ENCODE measurements around the gene DEFB128. TPM values are rescaled to one million over a fixed set of nuclear protein-coding genes. Genes with fewer than 3 reads are reported as not detected.

Gene DEFB128
- total RNA-seq, 3 donors from 2014 or later (not counting 1 experiment from before 2014, with no cell fraction given): not detected

- Histone ChIP-seq H3K27me3 (ENCODE audit: control insufficient read depth, insufficient read depth, low read length) (peaks cover 24% of the 10 kb centered on the region), H3K27ac (ENCODE audit: low read length) (no peak overlapping the region), H3K36me3 (ENCODE audit: control insufficient read depth, insufficient read depth, low read length) (no peaks in the 10 kb centered on the region), H3K4me3 (ENCODE audit: low read length) (no peak overlapping the region), H3K9me3 (ENCODE audit: control insufficient read depth, insufficient read depth, low read length) (no peaks in the 10 kb centered on the region), H3K4me1 (ENCODE audit: control insufficient read depth, insufficient read depth, low read length) (no peaks in the 10 kb centered on the region)
- no CpG with 5 or more reads among the region's 2 CpGs for WGBS (ENCODE audit: insufficient coverage)
- ATAC-seq: no peak
- TF ChIP-seq CTCF (IDR thresholded peaks at IDR 0.05): no peak
- Mint-ChIP-seq H3K27ac (no peak overlapping the region), H3K27me3 (ENCODE audit: low read depth in 2 of 2) (peaks cover 31 to 89% of the 10 kb centered on the region in 2 donors), H3K9me3 (no peaks in the 10 kb centered on the region), H3K4me1 (no peaks in the 10 kb centered on the region), H3K4me3 (no peak overlapping the region), H3K36me3 (no peaks in the 10 kb centered on the region)
- intact Hi-C loops (cut with micrococcal nuclease): no loop called here
- DNase-seq: no peak
Observed at GRCh38 chr20:184288-184687, 5.2 kb downstream of the DEFB128 start.

GRCh38 chr20:168876-169275 is 20.6 kb downstream of the DEFB128 start:
- intact Hi-C loops (cut with micrococcal nuclease): no loop called here
- Histone ChIP-seq H3K27me3 (ENCODE audit: control insufficient read depth, insufficient read depth, low read length) (peaks cover 2% of the 10 kb centered on the region), H3K9me3 (ENCODE audit: control insufficient read depth, insufficient read depth, low read length) (no peaks in the 10 kb centered on the region), H3K27ac (ENCODE audit: low read length) (no peak overlapping the region), H3K36me3 (ENCODE audit: control insufficient read depth, insufficient read depth, low read length) (no peaks in the 10 kb centered on the region), H3K4me1 (ENCODE audit: control insufficient read depth, insufficient read depth, low read length) (no peaks in the 10 kb centered on the region), H3K4me3 (ENCODE audit: low read length) (no peak overlapping the region)
- no peak for TF ChIP-seq CTCF (IDR thresholded peaks at IDR 0.05)
- no peak overlapping the region for H3K4me3 Mint-ChIP-seq
- ATAC-seq (no peak), DNase-seq (no peak)
- H3K27ac Mint-ChIP-seq: no peak overlapping the region
- no peaks in the 10 kb centered on the region for H3K36me3 Mint-ChIP-seq
- H3K9me3 Mint-ChIP-seq: no peaks in the 10 kb centered on the region
- 73% methylated on average over 2 of the region's 2 CpGs for WGBS (ENCODE audit: insufficient coverage)
- no peaks in the 10 kb centered on the region for H3K4me1 Mint-ChIP-seq
- peaks cover 15 to 53% of the 10 kb centered on the region in 2 donors for H3K27me3 Mint-ChIP-seq (ENCODE audit: low read depth in 2 of 2)

GRCh38 chr20:164618-165017 is 24.9 kb downstream of the DEFB128 start:
- Histone ChIP-seq H3K9me3 (ENCODE audit: control insufficient read depth, insufficient read depth, low read length) (no peaks in the 10 kb centered on the region), H3K27ac (ENCODE audit: low read length) (no peak overlapping the region), H3K4me1 (ENCODE audit: control insufficient read depth, insufficient read depth, low read length) (no peaks in the 10 kb centered on the region), H3K27me3 (ENCODE audit: control insufficient read depth, insufficient read depth, low read length) (peaks cover 4% of the 10 kb centered on the region), H3K36me3 (ENCODE audit: control insufficient read depth, insufficient read depth, low read length) (no peaks in the 10 kb centered on the region), H3K4me3 (ENCODE audit: low read length) (no peak overlapping the region)
- no peaks in the 10 kb centered on the region for H3K4me1 Mint-ChIP-seq
- DNase-seq: no peak
- 72% methylated on average over 3 of the region's 3 CpGs for WGBS (ENCODE audit: insufficient coverage)
- ATAC-seq: no peak
- peaks cover 15 to 37% of the 10 kb centered on the region in 2 donors for H3K27me3 Mint-ChIP-seq (ENCODE audit: low read depth in 2 of 2)
- no peak overlapping the region for H3K4me3 Mint-ChIP-seq
- no peak for TF ChIP-seq CTCF (IDR thresholded peaks at IDR 0.05)
- no peaks in the 10 kb centered on the region for H3K36me3 Mint-ChIP-seq
- no peaks in the 10 kb centered on the region for H3K9me3 Mint-ChIP-seq
- no peak overlapping the region for H3K27ac Mint-ChIP-seq
- intact Hi-C loops (cut with micrococcal nuclease): no loop called here

GRCh38 chr20:157154-157553 is 32.4 kb downstream of the DEFB128 start, which contains the start of gene DEFB127:
TSS of gene DEFB127 (plus strand) at chr20:157454. CDS start at chr20:157545, 91 bp downstream.
- H3K9me3 ChIP-seq (ENCODE audit: control insufficient read depth, insufficient read depth, low read length): no peaks in the 10 kb centered on the region
- Mint-ChIP-seq H3K36me3 (no peaks in the 10 kb centered on the region), H3K9me3 (no peaks in the 10 kb centered on the region), H3K27me3 (ENCODE audit: low read depth in 2 of 2) (peaks cover 14 to 53% of the 10 kb centered on the region in 2 donors), H3K4me3 (no peak within 1 kb of the TSS), H3K4me1 (no peaks in the 10 kb centered on the region), H3K27ac (no peak within 1 kb of the TSS)
- DNase-seq: no peak
- H3K27me3 ChIP-seq (ENCODE audit: control insufficient read depth, insufficient read depth, low read length): no peaks in the 10 kb centered on the region
- H3K36me3 ChIP-seq (ENCODE audit: control insufficient read depth, insufficient read depth, low read length): no peaks in the 10 kb centered on the region
- no peak within 1 kb of the TSS for H3K4me3 ChIP-seq (ENCODE audit: low read length)
- H3K27ac ChIP-seq (ENCODE audit: low read length): no peak within 1 kb of the TSS
- intact Hi-C loops (cut with micrococcal nuclease): no loop called here
- ATAC-seq: no peak
- WGBS (ENCODE audit: insufficient coverage): 89% methylated on average over 5 of the region's 5 CpGs
- TF ChIP-seq CTCF (IDR thresholded peaks at IDR 0.05): no peak
- H3K4me1 ChIP-seq (ENCODE audit: control insufficient read depth, insufficient read depth, low read length): no peaks in the 10 kb centered on the region
